Measurements from ENCODE around the gene NIPA2. TPM values are rescaled to one million over a fixed set of nuclear protein-coding genes. Genes with fewer than 3 reads are reported as not detected.

Gene NIPA2
- total and polyA plus RNA-seq, 2 of the 13 experiments (the other 11 are each of a cell fraction or from before 2014, with no cell fraction given): 29.0 to 56.2 TPM

- BruUV-seq (replicated peaks): no TSS peak
- Histone ChIP-seq H3K4me1 (ENCODE audit: insufficient read depth, low read length) (peaks cover 7% of the 10 kb centered on the region; the same call in 1 of the 2 replicates), H3K79me2 (ENCODE audit: insufficient read depth, low read length) (no peaks in the 10 kb centered on the region), H3K4me3 (replicated peaks in 1 of 3; ENCODE audit: insufficient read depth in 1 of 3, low read depth in 2 of 3, low read length in 3 of 3) (no peak overlapping the region), H3K27ac (ENCODE audit: extremely low read length, insufficient read depth, low read length) (no peak overlapping the region), H3K27me3 (ENCODE audit: control insufficient read depth in 1 of 2, insufficient read depth in 2 of 2, low read length in 2 of 2) (no peaks in the 10 kb centered on the region), H4K20me1 (ENCODE audit: insufficient read depth, low read length) (no peaks in the 10 kb centered on the region), H3K9ac (ENCODE audit: insufficient read depth, low read depth, low read length) (no peak overlapping the region), H3K4me2 (ENCODE audit: low read depth, low read length) (no peak overlapping the region), H3K9me3 (ENCODE audit: low read length) (no peaks in the 10 kb centered on the region), H2AFZ (ENCODE audit: low read length) (no peak overlapping the region), H3K36me3 (replicated peaks in 1 of 2; ENCODE audit: control insufficient read depth in 1 of 2, insufficient read depth in 2 of 2, low read length in 2 of 2) (peaks cover 13 to 29% of the 10 kb centered on the region in 2 experiments; a peak in 4 of 5 replicates)
- CTCF ChIA-PET (ENCODE audit: low intra/inter-chr PET ratio, low total read pairs): no interaction called here
- intact Hi-C loops (cut with micrococcal nuclease; ENCODE audit: unreplicated experiment): no loop called here
- ATAC-seq (no peak), FAIRE-seq (no peak), DNase-seq (ENCODE audit: low spot score) (no peak)
- in situ Hi-C loops (cut with HindIII; ENCODE audit: extremely low pct_ligation_motif_present, low pct_unique_long_range_greater_than_20kb): no loop called here
- WGBS (ENCODE audit: low lambda C conversion rate): 98% methylated on average over 6 of the region's 6 CpGs
- TF ChIP-seq ZNF207 (IDR thresholded peaks at IDR 0.05; ENCODE audit: borderline replicate concordance) (no peak), ZNF354B (CRISPR knock-in tag; IDR thresholded peaks at IDR 0.05) (no peak), NR0B2 (CRISPR knock-in tag; IDR thresholded peaks at IDR 0.05) (no peak), ZNF740 (CRISPR knock-in tag; IDR thresholded peaks at IDR 0.05) (no peak), DR1 (CRISPR knock-in tag; IDR thresholded peaks at IDR 0.05) (no peak), SP2 (CRISPR knock-in tag; IDR thresholded peaks at IDR 0.05) (no peak), ZNF44 (CRISPR knock-in tag; IDR thresholded peaks at IDR 0.05) (no peak), ZNF501 (CRISPR knock-in tag; IDR thresholded peaks at IDR 0.05) (no peak), ZNF724P (CRISPR knock-in tag; IDR thresholded peaks at IDR 0.05; ENCODE audit: borderline replicate concordance) (no peak), GMEB2 (CRISPR knock-in tag; IDR thresholded peaks at IDR 0.05; ENCODE audit: low read depth) (no peak), ZBTB34 (CRISPR knock-in tag; IDR thresholded peaks at IDR 0.05) (no peak), ZNF605 (CRISPR knock-in tag; IDR thresholded peaks at IDR 0.05) (no peak), ZNF17 (CRISPR knock-in tag; IDR thresholded peaks at IDR 0.05) (no peak), EEA1 (CRISPR knock-in tag; IDR thresholded peaks at IDR 0.05; ENCODE audit: borderline replicate concordance) (no peak), ZFP41 (CRISPR knock-in tag; IDR thresholded peaks at IDR 0.05; ENCODE audit: borderline replicate concordance) (no peak)
- POLR2A ChIA-PET: no interaction called here
Measured at GRCh38 chr15:22885120-22885519, 46.7 kb downstream of the NIPA2 start.
